NCI-H128 (cell line): ENCODE results near the gene UACA.

Source experiments
- DNase-seq: peaks from one replicate; lab custom pipeline; 2025; ENCODE audit not compliant: unreplicated experiment; lab: John Stamatoyannopoulos, UW

Gene UACA

DNA sequence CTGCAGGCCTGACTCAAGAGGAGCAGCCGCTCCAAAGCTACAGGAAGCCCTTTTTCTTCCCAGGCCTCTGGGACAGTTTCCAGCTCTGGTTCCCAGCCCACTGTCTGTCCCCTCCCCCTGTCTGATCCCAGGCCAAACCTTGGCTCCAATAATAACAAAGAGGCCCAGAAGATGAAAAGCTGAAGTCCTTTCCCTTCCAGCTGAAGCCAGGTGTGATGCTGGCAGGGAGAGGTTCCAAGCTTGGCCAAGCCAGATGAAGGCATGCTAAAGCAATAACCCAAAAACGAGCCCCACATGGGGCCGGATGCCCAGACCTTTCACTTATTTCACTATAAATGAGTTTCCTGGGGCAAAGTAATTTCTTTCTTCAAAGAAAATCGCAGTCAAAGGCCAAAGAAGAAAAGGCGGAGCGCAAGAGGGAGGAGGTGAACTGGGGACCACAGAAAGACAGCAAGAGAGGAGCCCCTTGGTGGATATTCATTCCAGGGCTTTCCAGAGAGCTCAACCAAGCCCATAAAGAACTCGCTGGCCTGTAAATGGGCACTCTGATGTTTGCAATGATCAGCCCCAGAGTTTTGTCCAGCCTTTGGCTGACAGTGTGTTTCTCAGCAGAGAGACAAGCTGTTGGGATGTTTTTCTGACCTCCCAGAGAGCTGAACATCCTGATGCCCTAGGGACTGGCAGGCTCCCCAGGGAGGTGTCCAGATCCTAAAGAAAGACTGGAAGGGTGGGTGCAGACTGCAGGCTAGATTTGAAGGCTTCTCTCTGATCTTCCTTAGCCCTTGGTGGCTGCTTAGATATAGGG is 157.6 kb downstream of the UACA start:
- DNase-seq, result no peak

DNA sequence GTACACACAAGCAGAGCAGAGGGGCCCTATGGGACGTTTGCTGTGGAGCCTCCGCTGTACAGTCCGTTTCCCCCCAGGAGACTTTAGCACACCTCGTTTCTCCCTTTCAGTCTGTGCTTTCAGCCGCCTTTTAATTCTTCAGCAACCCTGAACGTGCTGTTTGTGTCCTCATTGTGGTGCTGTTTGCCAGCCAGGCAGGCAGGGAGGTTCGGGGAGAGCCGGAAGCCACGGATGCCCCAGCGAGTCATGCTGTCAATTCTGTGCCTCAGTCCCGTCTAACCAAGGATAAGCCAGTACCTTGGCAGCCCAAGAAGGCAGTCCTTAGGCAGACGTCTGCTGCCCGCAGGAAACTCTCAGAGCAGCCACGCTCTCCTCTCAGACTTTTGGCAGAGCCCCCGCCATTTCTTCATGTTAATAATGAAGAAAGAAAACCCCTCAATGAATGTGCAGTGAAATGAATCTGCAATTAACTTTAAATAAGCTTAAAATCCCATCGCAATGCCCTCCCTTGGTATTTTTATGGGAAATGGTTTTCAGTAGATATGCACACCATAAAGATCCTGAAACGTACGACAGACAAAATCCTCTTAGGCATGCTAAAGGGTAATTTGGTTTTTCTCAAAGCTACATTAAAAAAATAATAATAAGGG is 158.6 kb downstream of the UACA start:
- DNase-seq, result no peak
